Measurements from ENCODE around the gene TACR1. TPM values are rescaled to one million over a fixed set of nuclear protein-coding genes. Genes with fewer than 3 reads are reported as not detected.
A peak's percentile ranks its signal among the peaks of the same experiment; 100 is the strongest.

The TACR1 gene
- total and polyA plus RNA-seq, 2 experiments from 2014 or later = 3.5 to 7.3 TPM

- no peak for TF ChIP-seq ZNF331 (CRISPR knock-in tag; IDR thresholded peaks at IDR 0.05; ENCODE audit: low read depth)
These were observed 18.8 kb downstream of the TACR1 start (continued) for GRCh38 chr2:75180476-75180875.

GRCh38 chr2:75177427-75177826 lies 21.9 kb downstream of the TACR1 start:
- Histone ChIP-seq H4K20me1 (replicated peaks; ENCODE audit: insufficient read depth) (no peaks in the 10 kb centered on the region), H2AFZ (no peak overlapping the region), H3K4me1 (ENCODE audit: insufficient read depth) (peaks cover 39% of the 10 kb centered on the region), H3K4me3 (no peak overlapping the region), H3K36me3 (ENCODE audit: insufficient read depth) (no peaks in the 10 kb centered on the region), H3F3A (replicated peaks; ENCODE audit: low read depth) (no peaks in the 10 kb centered on the region), H3K27ac (ENCODE audit: low read depth) (no peak overlapping the region), H3K79me2 (replicated peaks; ENCODE audit: insufficient read depth) (no peaks in the 10 kb centered on the region), H3K9me2 (ENCODE audit: insufficient read depth) (peaks cover 19% of the 10 kb centered on the region), H3K4me2 (no peak overlapping the region), H3K27me3 (ENCODE audit: insufficient read depth) (no peaks in the 10 kb centered on the region)
- no peak for DNase-seq (ENCODE audit: low spot score)
- Mint-ChIP-seq H3K27me3 (ENCODE audit: insufficient read depth, low read depth, poor library complexity) (no peaks in the 10 kb centered on the region), H3K27ac (no peak overlapping the region), H3K9me3 (peaks cover 4% of the 10 kb centered on the region; the same call in 1 of the 3 replicates), H3K4me3 (no peak overlapping the region), H3K36me3 (ENCODE audit: low read depth) (no peaks in the 10 kb centered on the region; the same call in 2 of the 3 replicates), H3K4me1 (peaks cover 30% of the 10 kb centered on the region)
- TF ChIP-seq POLR2AphosphoS5 (IDR thresholded peaks at IDR 0.05; ENCODE audit: low read depth) = no peak
- ATAC-seq = no peak

GRCh38 chr2:75175456-75175855 lies 23.9 kb downstream of the TACR1 start:
- H3K4me3 ChIP-seq = 0 out of 2 replicates have a peak overlapping the region, but pooled peaks have one; percentile 27
- H3K9me2 ChIP-seq (ENCODE audit: insufficient read depth) = peaks cover 19% of the 10 kb centered on the region
- ATAC-seq (no peak), DNase-seq (ENCODE audit: low spot score) (no peak)
- Mint-ChIP-seq H3K9me3 (peaks cover 14% of the 10 kb centered on the region), H3K4me3 (no peak overlapping the region; the same call in 2 of the 3 replicates), H3K36me3 (ENCODE audit: low read depth) (peaks cover 11% of the 10 kb centered on the region; the same call in 2 of the 3 replicates), H3K27me3 (ENCODE audit: insufficient read depth, low read depth, poor library complexity) (peaks cover 1% of the 10 kb centered on the region), H3K4me1 (peaks cover 38% of the 10 kb centered on the region), H3K27ac (peak overlapping the region; percentile 18)
- H3K27ac ChIP-seq (ENCODE audit: low read depth) = peak overlapping the region; percentile 84; the same call in 1 of the 2 replicates
- H3K4me1 ChIP-seq (ENCODE audit: insufficient read depth) = peaks cover 50% of the 10 kb centered on the region
- no peaks in the 10 kb centered on the region for H4K20me1 ChIP-seq (replicated peaks; ENCODE audit: insufficient read depth)
- peak overlapping the region; percentile 62; the same call in 1 of the 2 replicates for H3K4me2 ChIP-seq
- H3K27me3 ChIP-seq (ENCODE audit: insufficient read depth) = no peaks in the 10 kb centered on the region
- H3K36me3 ChIP-seq (ENCODE audit: insufficient read depth) = no peaks in the 10 kb centered on the region
- no peak overlapping the region for H2AFZ ChIP-seq
- H3F3A ChIP-seq (replicated peaks; ENCODE audit: low read depth) = no peaks in the 10 kb centered on the region
- no peaks in the 10 kb centered on the region for H3K79me2 ChIP-seq (replicated peaks; ENCODE audit: insufficient read depth)
- TF ChIP-seq ZNF114 (CRISPR knock-in tag; IDR thresholded peaks at IDR 0.05) = no peak
- no peak for TF ChIP-seq ETS1 (IDR thresholded peaks at IDR 0.05)
- TF ChIP-seq NANOG (IDR thresholded peaks at IDR 0.05; ENCODE audit: borderline replicate concordance) = no peak
- no peak for TF ChIP-seq CREB1 (CRISPR knock-in tag; IDR thresholded peaks at IDR 0.05; ENCODE audit: low read depth)
- TF ChIP-seq REST (IDR thresholded peaks at IDR 0.05; ENCODE audit: unreplicated experiment) = no peak
- TF ChIP-seq EZH2 (IDR thresholded peaks at IDR 0.05; ENCODE audit: low read depth, unreplicated experiment) = no peak
- TF ChIP-seq STAT1 (IDR thresholded peaks at IDR 0.05; ENCODE audit: unreplicated experiment) = no peak
- TF ChIP-seq ZNF331 (CRISPR knock-in tag; IDR thresholded peaks at IDR 0.05; ENCODE audit: low read depth) = no peak
- TF ChIP-seq POLR2AphosphoS5 (IDR thresholded peaks at IDR 0.05; ENCODE audit: low read depth) = no peak
- TF ChIP-seq JUNB (IDR thresholded peaks at IDR 0.05; ENCODE audit: unreplicated experiment) = no peak
- TF ChIP-seq CTCF (conservative IDR thresholded peaks at IDR 0.05; ENCODE audit: low read depth in 2 of 2) = no peak

All from GM23338 (cell line).